OCI-LY3 (cell line): ENCODE measurements around the gene INPP5A.

Experiments used
- CTCF ChIP-seq: fragments of 200-600, 300-600 bp; sonication (generic); IDR thresholded peaks from 2 replicates; pipeline ENCODE4 v1.5.1; 2014; ENCODE audit warnings: antibody characterized with exemption, low read length, low read depth
- EZH2phosphoT487 ChIP-seq: fragments of 200-600 bp; shearing (Covaris generic); IDR thresholded peaks from 2 replicates; pipeline ENCODE4 v1.6.1; 2018; ENCODE audit warnings: antibody characterized with exemption, mixed run types, low read depth

DNA sequence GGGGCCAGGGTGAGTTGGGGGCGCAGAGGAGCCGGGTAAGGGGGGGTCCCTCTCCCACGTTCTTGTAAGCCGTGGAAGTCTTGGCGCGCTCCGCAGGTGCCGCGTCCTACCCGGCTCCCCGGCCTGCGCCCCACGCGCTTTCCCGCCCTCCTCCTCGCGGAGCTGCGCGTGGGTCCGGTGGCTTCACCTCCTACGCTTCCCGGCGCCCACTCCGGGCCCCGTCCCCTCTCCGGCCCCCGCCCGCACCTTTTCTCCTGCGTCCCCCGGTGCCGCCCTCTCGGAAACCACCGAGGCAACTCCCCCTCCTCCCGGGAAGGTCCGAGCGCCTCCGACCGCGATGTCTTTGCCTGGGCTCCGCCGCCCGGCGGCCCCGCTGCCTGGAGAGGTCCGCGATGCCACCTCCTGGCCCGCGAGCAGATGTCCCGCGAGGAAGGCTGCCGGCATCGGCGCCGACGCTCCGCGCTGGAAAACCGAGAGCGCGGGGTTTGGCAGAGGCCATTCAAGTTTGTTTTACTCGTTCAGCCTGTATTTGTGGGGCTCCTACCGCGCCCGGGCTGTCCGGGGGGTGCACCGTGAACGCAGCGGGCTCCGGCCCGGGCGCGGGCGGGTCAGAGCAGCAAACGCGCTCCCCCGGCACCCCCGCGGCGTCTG is 250.7 kb downstream of the INPP5A start:
- TF ChIP-seq EZH2phosphoT487: no peak
- no peak for TF ChIP-seq CTCF
